A549 (cell line): ENCODE measurements around the gene CLIP2. TPM values are rescaled to one million over a fixed set of nuclear protein-coding genes. Genes with fewer than 3 reads are reported as not detected.
A peak's percentile ranks its signal among the peaks of the same experiment; 100 is the strongest.

Experiments used
- ATAC-seq, 2 experiments: fragments of 200-7000 bp in 1 of 2; fragments of >200 bp in 1 of 2; cut with Nextera tagmentation in 1 of 2; cut with Tn5 transposase in 1 of 2; 3 replicates each; pipeline versions ENCODE4 v1.8.0 to v1.9.1; 2018 to 2020; ENCODE audit warnings: mild to moderate bottlenecking in 1 of 2, moderate library complexity in 1 of 2
- CTCF ChIA-PET: fragments of 300-600 bp; sonication (Branson Sonifier 250); formaldehyde crosslinking; extraction: SDS; loops from one replicate; lab custom pipeline; 2021; ENCODE audit warnings: antibody characterized with exemption, inconsistent platforms; lab: Yijun Ruan, JAX
- POLR2A ChIA-PET: fragments of 350-600 bp; formaldehyde crosslinking; extraction: SDS; loops from one replicate; lab custom pipeline; 2021; ENCODE audit warnings: antibody characterized with exemption, inconsistent platforms; lab: Yijun Ruan, JAX
- DNase-seq, 2 experiments: peaks; one replicate each; pipeline versions ENCODE4 v3.0.0 to v3.0.0-alpha.2; 2011 to 2016; ENCODE audit warnings: low read depth in 1 of 2, low spot score in 1 of 2
- FAIRE-seq: peaks from 2 replicates; lab custom pipeline; 2011; peaks lifted over from hg19 to GRCh38; lab: Jason Lieb, UNC
- H3K27ac ChIP-seq, 2 experiments: fragments of >200 bp; sonication (Bioruptor Twin); formaldehyde crosslinking; 3 replicates each; pipeline ENCODE4 v1.5.1; 2016 to 2017
- H3K4me1 ChIP-seq: fragments of >200 bp; sonication (Bioruptor Twin); formaldehyde crosslinking; 3 replicates; pipeline ENCODE4 v1.6.1; 2016
- H3K4me2 ChIP-seq: fragments of >200 bp; sonication (Bioruptor Twin); formaldehyde crosslinking; 3 replicates; pipeline ENCODE4 v1.6.1; 2016
- H3K4me3 ChIP-seq: fragments of >200 bp; sonication (Bioruptor Twin); formaldehyde crosslinking; 3 replicates; pipeline ENCODE4 v1.5.1; 2016
- H3K9me3 ChIP-seq: fragments of >200 bp; sonication (Bioruptor Twin); formaldehyde crosslinking; 3 replicates; pipeline ENCODE4 v1.6.1; 2016
- BCL3 ChIP-seq: fragments of >200 bp; sonication (Bioruptor Twin); formaldehyde crosslinking; IDR thresholded peaks from 3 replicates; pipeline ENCODE4 v1.6.1; 2016
- CBX8 ChIP-seq: fragments of 200-600 bp; sonication (generic); IDR thresholded peaks from 2 replicates; pipeline ENCODE4 v1.6.1; 2016
- CHD2 ChIP-seq: fragments of 150-350 bp; IDR thresholded peaks from 2 replicates; pipeline ENCODE4 v1.6.1; 2014; ENCODE audit warnings: low read length; ENCODE audit not compliant: partially characterized antibody
- CHD4 ChIP-seq: fragments of 200-600 bp; sonication (generic); IDR thresholded peaks from 2 replicates; pipeline ENCODE4 v1.6.1; 2016; ENCODE audit warnings: antibody characterized with exemption, mild to moderate bottlenecking, borderline replicate concordance
- CTCF ChIP-seq: fragments of >200 bp; sonication (Bioruptor Twin); formaldehyde crosslinking; IDR thresholded peaks from 3 replicates; pipeline ENCODE4 v1.5.1; 2016
- EHMT2 ChIP-seq: fragments of 200-600 bp; sonication (generic); IDR thresholded peaks from 2 replicates; pipeline ENCODE4 v1.6.1; 2016; ENCODE audit warnings: antibody characterized with exemption, low read depth, mild to moderate bottlenecking, moderate library complexity
- EP300 ChIP-seq, 2 experiments: fragments of >200 bp; sonication (Bioruptor Twin); formaldehyde crosslinking; IDR thresholded peaks; 2 replicates in 1 of 2; 3 replicates in 1 of 2; pipeline ENCODE4 v1.6.1; 2016 to 2017
- FOSL2 ChIP-seq, 2 experiments: fragments of 450-650 bp in 1 of 2; fragments of >200 bp in 1 of 2; sonication (Bioruptor Twin) in 1 of 2; formaldehyde crosslinking; IDR thresholded peaks; 2 replicates each; pipeline versions ENCODE4 v1.5.0 to v1.6.1; 2016 to 2020; ENCODE audit warnings: mild to moderate bottlenecking in 1 of 2, moderate library complexity in 1 of 2
- HEYL ChIP-seq: fragments of 250-450 bp; sonication (Bioruptor Pico); IDR thresholded peaks from 2 replicates; pipeline ENCODE4 v1.8.0; 2021; ENCODE audit warnings: mild to moderate bottlenecking, moderate library complexity
- HOXA7 ChIP-seq: fragments of 250-450 bp; sonication (Bioruptor Pico); IDR thresholded peaks from 2 replicates; pipeline ENCODE4 v1.5.0; 2020; ENCODE audit warnings: mild to moderate bottlenecking, moderate library complexity
- HOXB5 ChIP-seq: fragments of 250-450 bp; sonication (Bioruptor Pico); IDR thresholded peaks from 2 replicates; pipeline ENCODE4 v1.5.0; 2020; ENCODE audit warnings: mild to moderate bottlenecking, moderate library complexity
- JUNB ChIP-seq: fragments of >200 bp; sonication (Bioruptor Twin); formaldehyde crosslinking; IDR thresholded peaks from 2 replicates; pipeline ENCODE4 v1.6.1; 2016
- KDM5A ChIP-seq: fragments of 200-600 bp; sonication (generic); IDR thresholded peaks from 2 replicates; pipeline ENCODE4 v1.6.1; 2016; ENCODE audit warnings: antibody characterized with exemption, mild to moderate bottlenecking
- PBX3 ChIP-seq: IDR thresholded peaks from 2 replicates; pipeline ENCODE4 v1.6.1; 2012
- RNF2 ChIP-seq: fragments of 200-600 bp; sonication (generic); IDR thresholded peaks from 2 replicates; pipeline ENCODE4 v1.6.1; 2016; ENCODE audit warnings: low read depth, mild to moderate bottlenecking, antibody characterized with exemption, moderate library complexity, borderline replicate concordance
- SREBF2 ChIP-seq: fragments of 450-650 bp; IDR thresholded peaks from 2 replicates; pipeline ENCODE4 v1.6.1; 2014; ENCODE audit warnings: mild to moderate bottlenecking, moderate library complexity
- TFCP2L1 ChIP-seq: fragments of 250-450 bp; sonication (Bioruptor Pico); IDR thresholded peaks from 2 replicates; pipeline ENCODE4 v1.5.0; 2021; ENCODE audit warnings: mild to moderate bottlenecking
- ZC3H11A ChIP-seq: fragments of 450-650 bp; IDR thresholded peaks from 2 replicates; pipeline ENCODE4 v1.6.1; 2014; ENCODE audit warnings: antibody characterized with exemption, mild to moderate bottlenecking
- ZNF302 ChIP-seq: fragments of 250-450 bp; sonication (Bioruptor Pico); IDR thresholded peaks from 2 replicates; pipeline ENCODE4 v1.9.0; 2021; ENCODE audit warnings: inconsistent platforms, mild to moderate bottlenecking, moderate library complexity
- WGBS: methylation state at CpG from one replicate; pipeline ENCODE4 v1.1.6; 2017; ENCODE audit errors: missing lambda C conversion rate; 5-methylcytosine and 5-hydroxymethylcytosine counted together
- polyA plus RNA-seq, 4 experiments: library from polyadenylated mRNA; depleted of rRNA in 3 of 4; stranded (reverse); fragments of >200 nt; fragmentation: RNase III in 1 of 4; extraction: RNeasy Plus Mini Kit Qiagen cat#74134 plus additional on column Dnase treatment in 1 of 4; gene quantifications; 2 replicates in 3 of 4; 3 replicates in 1 of 4; pipeline ENCODE4 v1.2.3, GENCODE V29; 2011 to 2017

The CLIP2 gene
- polyA plus RNA-seq, 2 of the 4 experiments (the other 2 are of a cell fraction) = 3.7 to 17.0 TPM

- DNase-seq (no peak), ATAC-seq (no peak; a peak in 2 of 6 replicates), FAIRE-seq (no peak)
- Histone ChIP-seq H3K27ac (peak overlapping the region; percentile 34 to 77; a peak in 4 of 6 replicates), H3K9me3 (no peaks in the 10 kb centered on the region), H3K4me1 (peaks cover 22% of the 10 kb centered on the region), H3K4me3 (no peak overlapping the region), H3K4me2 (peak overlapping the region; percentile 40)
- CTCF ChIA-PET = interaction anchor here (0.6 to 2.3 kb wide), 6 partner anchors 9 to 95 kb away, joined by 3 to 10 read pairs (median 4); no protein-coding TSS in a partner anchor
- TF ChIP-seq EHMT2 (no peak), BCL3 (no peak), ZNF302 (no peak), FOSL2 (IDR thresholded peaks at IDR 0.05) (no peak), FOSL2 (CRISPR knock-in tag; IDR thresholded peaks at IDR 0.05) (no peak), CBX8 (no peak), KDM5A (no peak), RNF2 (no peak), SREBF2 (no peak), TFCP2L1 (CRISPR knock-in tag) (no peak), ZC3H11A (no peak), PBX3 (no peak), CTCF (no peak), HEYL (no peak), EP300 (IDR thresholded peaks at IDR 0.05) (no peak), CHD4 (no peak), CHD2 (no peak), HOXA7 (no peak), HOXB5 (CRISPR knock-in tag) (no peak)
- WGBS = 93% methylated on average over 14 of the region's 27 CpGs
- POLR2A ChIA-PET = no interaction called here
Observed at GRCh38 chr7:74306004-74306729, 17.0 kb downstream of the CLIP2 start.

- POLR2A ChIA-PET = no interaction called here
- TF ChIP-seq JUNB = no peak
- TF ChIP-seq, all 56 proteins: peak for 0
- DNase-seq (no peak), FAIRE-seq (no peak), ATAC-seq (peak; percentile 60 to 71)
- CTCF ChIA-PET = interaction anchor here (0.6 to 2.3 kb wide), 7 partner anchors 8 to 95 kb away, joined by 3 to 10 read pairs (median 4); no protein-coding TSS in a partner anchor
- Histone ChIP-seq H3K4me2 (peak overlapping the region; percentile 40), H3K4me3 (no peak overlapping the region), H3K9me3 (no peaks in the 10 kb centered on the region), H3K4me1 (peaks cover 27% of the 10 kb centered on the region), H3K27ac (peak overlapping the region; percentile 34 to 77; a peak in 4 of 6 replicates)
- WGBS = 48% methylated on average over 19 of the region's 20 CpGs
Observed at GRCh38 chr7:74306730-74307469, 17.7 kb downstream of the CLIP2 start.
